Ecto neural progenitor cell (in vitro differentiated cells): ENCODE measurements around the gene DNAJB4.
"Not testable (repeated sequence)": the region's sequence is repeated elsewhere in the genome, so short reads cannot be mapped to it uniquely, and the experiment has no call there.

Experiments
- DNase-seq: peaks from one replicate; pipeline ENCODE4 v3.0.0-alpha.2; 2018; ENCODE audit warnings: low spot score

The DNAJB4 gene

GRCh38 chr1:78064886-78065285 is 60.1 kb downstream of the DNAJB4 start:
- not testable (repeated sequence) for DNase-seq
